ENCODE measurements around the gene SAT1.

SAT1 gene

GRCh38 chrX:23811656-23812055 lies 28.7 kb downstream of the SAT1 start:
- no peak for DNase-seq

DNA sequence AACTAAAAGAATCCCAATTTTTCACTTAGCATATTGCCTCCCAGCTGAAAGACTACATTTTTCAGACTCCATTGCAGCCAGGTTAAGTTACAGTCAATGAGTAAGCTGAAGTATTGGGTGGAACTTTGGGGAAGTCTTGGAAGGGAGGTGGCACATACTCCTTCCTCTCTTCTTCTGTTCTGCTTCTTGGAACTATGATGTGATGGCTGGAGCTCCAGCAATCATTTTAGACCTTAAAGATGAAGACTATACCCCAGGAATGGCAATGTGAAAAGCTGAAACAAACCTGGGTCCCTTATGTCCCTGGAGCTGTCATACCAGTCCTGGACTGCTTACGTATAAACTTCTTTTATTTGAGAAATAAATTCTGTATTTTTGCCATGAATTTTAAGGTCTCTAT lies 30.8 kb downstream of the SAT1 start:
- DNase-seq: no peak

GRCh38 chrX:23815376-23815775 lies 32.4 kb downstream of the SAT1 start:
- no peak for DNase-seq

DNA sequence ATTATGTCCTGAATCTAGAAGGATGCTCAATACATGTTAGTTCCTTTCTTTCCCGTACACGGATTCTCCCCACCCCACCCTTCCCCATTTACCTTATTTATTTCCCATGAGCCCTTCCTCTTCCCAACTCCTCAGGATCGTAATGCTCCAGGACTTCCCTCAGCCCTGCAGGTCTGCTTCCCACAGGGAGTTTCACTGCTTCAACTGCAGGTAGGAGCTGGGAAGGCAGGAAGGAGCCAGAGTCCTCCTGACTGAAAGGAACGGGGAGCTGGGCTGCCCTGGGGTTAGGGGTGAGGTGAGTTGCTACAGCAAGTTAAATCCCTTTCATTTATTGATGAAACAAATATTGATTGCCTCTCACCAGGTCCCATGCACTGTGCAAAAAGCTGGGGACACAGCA lies 33.2 kb downstream of the SAT1 start:
- no peak for DNase-seq

DNA sequence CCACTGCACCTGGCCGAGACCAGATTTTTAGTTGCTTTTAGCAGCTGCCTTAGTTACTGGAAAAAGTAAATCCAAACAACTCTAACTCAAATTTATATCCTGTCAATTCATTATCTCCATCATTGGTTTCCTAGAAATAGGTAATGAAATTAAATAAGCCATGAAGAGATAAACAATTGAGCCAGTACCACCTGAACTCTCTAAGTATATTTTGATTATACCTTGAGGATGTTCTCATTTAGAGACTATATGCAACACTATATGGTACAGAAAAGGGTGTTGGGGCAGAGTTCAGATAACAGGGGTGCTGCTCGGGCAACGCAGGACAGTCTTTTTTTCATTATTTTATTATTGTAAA lies 35.0 kb downstream of the SAT1 start:
- no peak for DNase-seq

- no peak for DNase-seq
Observed at GRCh38 chrX:23819385-23820234, 36.6 kb downstream of the SAT1 start.

DNA sequence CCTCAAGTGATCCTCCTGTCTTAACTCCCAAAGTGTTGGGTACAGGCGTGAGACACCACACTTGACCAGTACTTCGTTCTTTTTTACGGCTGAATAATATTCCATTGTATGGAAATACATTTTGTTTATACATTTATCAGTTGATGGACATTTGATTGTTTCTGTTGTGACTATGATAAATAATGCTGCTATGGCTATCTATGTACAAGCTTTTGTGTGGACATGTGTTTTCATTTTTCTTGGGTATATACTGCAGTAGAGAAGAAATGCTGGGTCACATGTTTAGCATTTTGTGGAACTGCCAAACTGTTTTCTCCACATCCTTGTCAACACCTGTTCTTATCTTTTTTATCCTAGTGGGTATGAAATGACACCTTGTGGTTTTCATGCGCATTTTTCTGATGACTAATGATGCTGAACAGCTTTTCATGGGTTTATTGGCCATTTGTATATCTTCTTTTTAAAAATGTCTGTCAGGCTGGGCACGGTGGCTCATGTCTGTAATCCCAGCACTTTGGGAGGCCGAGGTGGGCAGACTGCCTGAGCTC lies 37.3 kb downstream of the SAT1 start:
- no peak for DNase-seq

DNA sequence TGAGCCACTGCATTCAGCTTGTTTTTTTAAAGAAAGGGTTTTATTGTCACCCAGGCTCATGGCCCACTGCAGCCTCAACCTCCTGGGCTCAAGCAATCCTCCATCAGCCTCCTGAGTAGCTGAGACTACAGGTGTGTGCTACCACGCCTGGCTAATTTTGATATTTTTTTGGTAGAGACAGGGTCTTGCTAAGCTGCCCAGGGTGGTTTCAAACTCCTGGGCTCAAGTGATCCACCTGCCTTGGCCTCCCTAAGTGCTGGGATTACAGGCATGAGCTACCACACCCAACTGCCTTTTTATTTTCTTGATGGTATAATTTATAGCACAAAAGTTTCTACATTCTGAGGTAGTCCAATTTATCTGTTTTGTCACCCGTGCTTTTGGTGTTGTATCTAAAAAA lies 38.9 kb downstream of the SAT1 start:
- DNase-seq: no peak

DNA sequence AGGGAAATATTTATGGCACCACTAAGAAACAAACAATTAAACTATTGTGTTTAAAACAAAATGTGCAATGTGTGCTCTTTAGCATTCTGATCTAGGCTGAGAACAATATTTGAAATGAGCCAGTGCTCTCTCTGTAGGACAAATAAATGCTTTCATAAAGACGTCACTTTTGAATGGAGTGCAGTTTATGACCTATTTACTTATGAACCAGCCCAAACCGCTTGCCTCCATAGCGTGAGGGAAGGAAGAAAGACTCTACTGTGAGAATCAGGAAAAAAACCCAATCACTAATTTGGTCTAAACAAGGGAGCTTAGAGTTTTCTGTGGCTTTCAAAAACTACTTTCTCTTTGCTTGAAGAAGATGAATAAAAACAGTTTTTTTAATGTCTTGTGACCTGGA lies 39.4 kb downstream of the SAT1 start:
- no peak for DNase-seq

- no peak for DNase-seq
Observed at GRCh38 chrX:23822841-23823240, 39.9 kb downstream of the SAT1 start.

GRCh38 chrX:23825675-23826074 lies 42.7 kb downstream of the SAT1 start:
- no peak for DNase-seq

DNA sequence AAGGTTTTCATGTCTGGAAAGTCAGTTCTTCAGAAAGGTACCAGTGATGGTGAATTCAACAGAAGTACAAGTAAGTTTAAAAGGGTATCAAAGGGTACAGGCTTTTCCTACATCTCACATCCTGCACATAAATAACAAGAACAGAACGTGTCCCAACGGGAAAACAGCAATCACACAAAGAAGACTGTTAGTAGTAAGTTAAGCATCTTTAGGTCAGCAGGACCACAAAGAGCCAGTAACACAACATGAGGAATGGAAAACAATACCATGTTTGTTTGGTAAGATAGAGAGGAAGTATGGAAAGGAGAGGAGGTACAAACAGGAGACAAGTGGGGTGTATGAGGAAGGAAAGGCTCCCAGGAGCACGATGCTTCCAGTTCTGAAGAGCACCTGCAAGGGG lies 43.2 kb downstream of the SAT1 start:
- DNase-seq: no peak

GRCh38 chrX:23826653-23827052 lies 43.7 kb downstream of the SAT1 start:
- DNase-seq: no peak

DNA sequence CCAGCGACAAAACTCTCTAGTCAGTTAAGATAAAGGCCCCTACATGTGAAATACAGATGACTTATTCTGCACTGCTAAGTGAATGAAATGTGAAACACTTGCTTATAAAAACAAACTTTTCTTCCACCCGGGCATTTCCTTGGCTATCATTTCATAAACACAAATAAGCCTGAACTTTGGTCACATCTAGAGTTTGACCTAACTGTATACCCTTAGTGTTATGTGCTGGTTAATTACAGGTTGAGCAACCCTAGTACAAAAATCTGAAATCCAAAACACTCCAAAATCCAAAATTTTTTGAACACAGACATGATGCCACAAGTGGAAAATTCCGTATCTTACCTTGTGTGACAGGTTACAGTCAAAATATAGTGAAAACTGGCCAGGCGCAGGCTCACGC lies 45.9 kb downstream of the SAT1 start:
- DNase-seq: no peak

DNA sequence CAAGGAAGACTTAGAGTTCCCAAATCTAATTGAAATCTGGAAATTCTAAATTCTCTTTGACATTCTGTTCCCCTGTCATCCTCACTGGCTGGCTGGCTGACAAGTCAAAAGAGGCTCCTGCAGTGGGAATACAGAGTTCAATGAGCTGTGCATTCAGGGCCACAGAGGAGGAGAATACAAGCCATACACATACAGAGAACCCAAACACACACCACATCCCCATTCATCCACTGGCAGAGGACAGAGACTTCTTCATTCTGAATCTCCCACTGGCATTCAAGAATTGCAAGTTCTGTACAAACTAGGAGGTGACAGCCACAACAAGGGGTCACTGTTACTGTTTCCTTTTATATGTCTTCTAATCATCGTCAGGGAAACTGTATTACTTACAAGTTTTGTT lies 49.7 kb downstream of the SAT1 start:
- no peak for DNase-seq
